Hematopoietic multipotent progenitor cell (in vitro differentiated cells): Measurements from ENCODE around the gene ERFL. TPM values are rescaled to one million over a fixed set of nuclear protein-coding genes. Genes with fewer than 3 reads are reported as not detected.

Experiments used
- DNase-seq, 3 donors: peaks; one replicate each; pipeline ENCODE4 v3.0.0-alpha.2; 2011 to 2015; ENCODE audit warnings: low read depth in 2 of 3, low spot score in 2 of 3
- total RNA-seq: library from RNA; depleted of rRNA; stranded (reverse); fragments of >200 nt; gene quantifications from one replicate; pipeline ENCODE4 v1.2.3, GENCODE V29; 2012

Gene ERFL
- under 0.01 TPM for total RNA-seq

DNA sequence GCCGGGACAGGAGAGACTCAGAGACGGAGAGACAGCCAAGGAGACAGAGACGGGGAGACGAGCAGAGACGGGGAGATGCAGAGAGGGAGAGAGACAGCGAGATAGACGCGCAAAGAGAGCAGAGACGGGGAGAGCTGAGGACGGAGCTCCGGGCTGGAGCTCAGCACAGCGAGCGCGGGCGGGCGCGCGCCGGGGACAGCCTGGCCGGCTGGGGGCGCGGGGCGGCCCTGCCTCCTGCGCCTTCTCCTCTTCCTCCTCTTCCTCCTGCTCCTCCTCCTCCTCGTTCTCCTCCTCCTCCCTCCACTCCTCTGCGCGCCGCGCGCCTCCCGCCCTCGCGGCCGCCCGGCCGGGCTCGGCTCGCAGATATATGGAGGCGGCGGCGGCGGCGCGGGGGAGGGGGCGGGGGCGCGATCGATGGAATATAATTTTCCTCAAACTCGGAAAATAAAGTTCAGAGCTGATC, at the start of gene ERFL:
Gene ERFL, minus strand, starts transcription at position 229 of the 463 bp plus-strand sequence. CDS start 15,530 bp downstream, outside the sequence.
- DNase-seq = no peak

DNA sequence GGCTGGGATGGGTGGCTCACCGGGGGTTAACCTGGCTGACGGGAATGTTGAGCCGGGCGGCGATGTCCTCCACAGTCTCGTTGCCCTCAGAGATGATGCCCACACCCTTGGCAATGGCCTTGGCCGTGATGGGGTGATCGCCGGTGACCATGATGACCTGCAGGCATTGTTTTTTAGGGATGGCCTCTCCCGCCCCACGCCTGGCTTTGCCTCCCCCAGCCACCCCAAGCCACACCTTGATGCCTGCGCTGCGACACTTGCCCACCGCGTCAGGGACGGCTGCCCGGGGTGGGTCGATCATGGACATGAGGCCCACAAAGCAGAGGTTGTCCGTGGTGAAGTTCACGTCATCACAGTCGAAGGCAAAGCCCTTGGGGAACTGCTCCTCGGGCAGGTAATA, 49.7 kb upstream of the ERFL start:
- DNase-seq = no peak

DNA sequence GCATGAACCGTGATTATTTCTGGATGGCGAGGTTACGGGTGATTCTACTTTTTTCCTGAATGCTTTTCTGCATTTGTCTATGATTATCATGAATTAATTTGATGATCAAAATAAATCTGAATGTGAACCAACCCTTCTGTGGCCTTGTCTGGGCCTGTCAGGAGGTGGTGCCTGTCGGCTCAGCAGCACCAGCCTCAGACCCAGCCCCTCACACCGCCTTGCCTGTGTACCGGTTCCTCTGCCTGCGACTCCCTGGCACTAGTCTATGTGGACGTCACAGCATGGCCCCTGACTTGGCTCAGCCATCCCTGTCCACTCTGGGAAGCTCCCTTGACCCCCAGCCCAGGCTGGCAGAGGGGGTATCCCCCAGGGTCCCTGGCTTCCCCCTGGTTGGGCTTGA, 46.4 kb upstream of the ERFL start:
- DNase-seq = no peak

DNA sequence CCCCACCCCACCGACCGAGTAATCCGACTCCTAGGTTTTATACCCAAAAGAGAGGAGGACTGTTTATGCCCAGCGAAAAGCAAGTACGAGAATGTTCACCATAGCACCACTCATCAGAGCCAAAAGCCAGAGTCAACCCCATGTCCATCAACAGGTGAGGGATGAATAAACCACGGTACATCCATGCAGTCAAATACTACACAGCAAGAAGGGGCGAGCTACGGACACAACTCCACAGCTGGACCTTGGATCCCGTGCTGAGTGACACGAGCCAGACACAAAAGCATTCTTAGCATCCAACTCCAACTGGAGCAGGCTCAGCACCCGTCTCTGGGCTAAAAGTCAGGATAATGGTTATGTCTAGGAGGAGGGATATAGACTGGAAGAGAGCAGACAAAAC, 43.1 kb upstream of the ERFL start:
- no peak for DNase-seq

DNA sequence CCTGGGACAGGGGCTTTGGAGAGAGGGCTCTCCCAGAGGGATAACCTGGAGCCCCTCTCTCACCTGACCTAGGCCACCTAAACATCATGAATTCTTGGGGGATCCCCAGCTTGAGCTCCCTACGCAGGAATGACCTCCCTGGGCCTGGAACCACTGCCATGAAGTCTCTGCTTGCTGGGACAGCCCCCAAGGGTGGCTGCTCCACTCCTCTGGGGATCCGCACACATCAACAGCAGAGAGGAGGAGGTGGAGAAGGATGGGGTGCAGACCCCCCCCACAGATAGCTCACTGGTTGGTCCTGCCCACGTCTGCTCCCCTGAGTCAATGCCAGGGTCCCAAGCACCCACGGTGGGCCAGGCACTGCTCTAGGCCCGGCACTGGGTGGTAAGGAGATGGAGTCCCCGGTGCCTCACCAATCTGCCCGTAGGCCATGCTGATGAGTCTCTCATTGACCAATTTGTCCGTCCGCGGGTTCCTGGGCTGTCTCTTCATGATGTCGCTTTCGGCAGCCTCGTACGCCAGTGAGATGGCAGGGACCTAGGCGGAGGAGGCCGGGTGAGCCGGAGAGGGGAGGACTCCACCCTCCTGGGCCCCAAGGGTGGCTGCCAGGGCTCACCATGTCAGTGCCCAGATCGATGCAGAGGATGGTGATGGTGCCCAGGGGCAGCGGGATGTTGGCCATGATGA, 41.7 kb upstream of the ERFL start:
- no peak for DNase-seq

DNA sequence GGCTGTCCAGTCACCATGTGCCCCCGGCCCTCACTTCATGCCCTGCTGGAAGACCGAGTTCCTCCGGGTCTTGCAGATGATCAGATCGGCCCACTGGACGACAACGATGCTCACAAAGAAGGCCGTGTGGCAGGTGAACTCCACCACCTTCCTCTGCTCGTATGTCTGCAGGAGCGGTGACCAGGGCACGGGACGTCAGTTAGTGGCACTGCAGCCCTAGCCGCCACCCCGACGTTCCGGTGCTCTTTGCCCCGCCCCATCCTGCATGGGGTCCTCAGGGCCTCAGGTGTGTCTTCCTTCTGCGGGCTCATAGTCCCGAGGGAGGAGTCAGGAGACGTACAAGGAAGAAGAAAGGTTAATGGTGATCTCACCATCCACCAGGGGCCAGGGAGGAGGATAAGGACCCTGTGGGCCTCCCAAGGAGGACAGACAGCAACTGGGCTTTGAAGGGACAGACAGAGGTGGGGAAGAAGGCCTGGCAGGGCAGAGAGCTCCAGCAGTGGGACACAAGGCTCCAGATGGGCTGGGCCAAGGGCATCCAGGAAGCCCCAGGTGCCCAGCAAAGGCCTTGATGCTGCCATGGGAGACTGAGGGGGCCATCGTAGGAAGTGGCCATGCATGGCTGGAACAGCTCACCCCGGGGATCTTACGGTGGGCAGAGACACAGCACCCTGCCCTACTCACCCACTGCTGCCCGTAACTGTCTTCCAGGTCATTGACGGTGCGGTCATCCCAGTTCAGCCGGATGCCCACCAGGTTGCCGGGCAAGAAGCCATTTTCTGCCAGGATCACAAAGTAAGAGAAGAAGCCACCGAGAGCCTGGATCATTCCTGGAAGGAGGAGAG, 40.7 kb upstream of the ERFL start:
- no peak for DNase-seq

DNA sequence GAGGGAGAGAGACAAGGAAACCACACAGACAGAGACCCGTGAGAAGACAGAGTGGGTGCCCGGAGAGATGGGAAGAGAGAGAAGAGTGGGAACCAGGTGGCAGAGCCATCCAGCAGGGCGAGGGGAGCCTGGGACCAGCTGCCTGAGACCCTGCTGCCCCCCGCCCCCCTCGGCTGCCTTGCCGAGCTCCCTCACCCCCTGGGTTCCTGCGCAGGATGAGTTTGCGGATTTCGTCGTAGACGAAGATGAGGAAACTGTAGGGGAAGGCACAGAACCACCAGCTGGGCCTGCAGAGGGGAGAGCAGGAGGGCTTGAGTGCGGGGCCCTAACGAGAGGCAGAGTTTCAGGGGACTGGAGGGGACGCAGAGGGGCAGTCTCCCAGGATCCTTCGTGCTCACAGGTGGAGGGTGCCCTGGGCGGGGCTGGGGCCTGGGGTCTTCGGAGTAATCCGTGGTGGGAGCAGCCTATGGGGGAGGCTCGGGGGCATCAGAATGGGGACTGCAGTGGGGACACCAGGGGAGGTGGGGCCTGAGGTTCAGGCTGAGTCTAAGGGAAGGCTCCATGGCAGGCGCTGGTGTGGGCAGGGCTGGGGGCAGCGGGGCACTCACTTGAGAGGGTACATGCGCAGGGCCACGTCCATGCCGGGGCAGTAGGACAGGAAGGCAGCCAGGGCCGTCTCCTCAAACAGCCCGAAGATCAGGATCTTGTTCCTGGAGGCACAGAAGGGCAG, 39.0 kb upstream of the ERFL start:
- DNase-seq = peak in 2 of 3 donors; percentile 67 to 86

DNA sequence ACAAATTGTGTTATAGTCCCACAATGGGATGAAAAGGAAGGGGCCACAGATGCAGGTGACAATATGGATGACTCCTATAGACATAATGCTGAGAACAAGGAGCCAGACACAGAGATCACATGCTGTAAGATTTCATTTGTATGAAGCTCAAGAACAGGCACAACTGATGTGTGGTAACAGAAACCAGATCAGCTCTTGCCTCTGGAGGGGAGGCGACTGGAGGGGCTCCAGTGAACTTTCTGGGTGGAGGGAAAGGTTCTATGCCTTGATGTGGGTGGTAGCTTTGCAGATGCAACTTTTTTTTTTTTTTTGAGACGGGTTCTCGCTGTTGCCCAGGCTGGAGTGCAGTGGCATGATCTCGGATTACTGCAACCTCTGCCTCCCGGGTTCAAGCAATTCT, 36.9 kb upstream of the ERFL start:
- no peak for DNase-seq

DNA sequence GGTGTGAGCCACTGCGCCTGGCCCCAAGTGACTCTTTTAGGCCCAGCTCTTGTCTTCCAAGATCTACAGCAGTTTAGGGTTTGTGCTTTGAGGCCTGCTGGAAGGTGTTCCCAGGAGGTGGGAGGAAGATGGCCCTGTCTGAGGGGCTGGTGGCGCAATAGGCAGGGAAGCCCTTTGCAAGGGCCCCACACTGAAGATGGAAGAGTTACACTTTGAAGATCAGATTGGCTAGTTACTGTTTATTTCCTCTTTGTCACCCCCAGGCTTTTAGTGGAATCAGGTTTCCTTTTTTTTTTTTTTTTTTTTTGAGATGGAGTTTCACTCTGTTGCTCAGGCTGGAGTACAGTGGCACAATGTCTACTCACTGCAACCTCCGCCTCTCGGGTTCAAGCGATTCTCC, 32.7 kb upstream of the ERFL start:
- DNase-seq = no peak

DNA sequence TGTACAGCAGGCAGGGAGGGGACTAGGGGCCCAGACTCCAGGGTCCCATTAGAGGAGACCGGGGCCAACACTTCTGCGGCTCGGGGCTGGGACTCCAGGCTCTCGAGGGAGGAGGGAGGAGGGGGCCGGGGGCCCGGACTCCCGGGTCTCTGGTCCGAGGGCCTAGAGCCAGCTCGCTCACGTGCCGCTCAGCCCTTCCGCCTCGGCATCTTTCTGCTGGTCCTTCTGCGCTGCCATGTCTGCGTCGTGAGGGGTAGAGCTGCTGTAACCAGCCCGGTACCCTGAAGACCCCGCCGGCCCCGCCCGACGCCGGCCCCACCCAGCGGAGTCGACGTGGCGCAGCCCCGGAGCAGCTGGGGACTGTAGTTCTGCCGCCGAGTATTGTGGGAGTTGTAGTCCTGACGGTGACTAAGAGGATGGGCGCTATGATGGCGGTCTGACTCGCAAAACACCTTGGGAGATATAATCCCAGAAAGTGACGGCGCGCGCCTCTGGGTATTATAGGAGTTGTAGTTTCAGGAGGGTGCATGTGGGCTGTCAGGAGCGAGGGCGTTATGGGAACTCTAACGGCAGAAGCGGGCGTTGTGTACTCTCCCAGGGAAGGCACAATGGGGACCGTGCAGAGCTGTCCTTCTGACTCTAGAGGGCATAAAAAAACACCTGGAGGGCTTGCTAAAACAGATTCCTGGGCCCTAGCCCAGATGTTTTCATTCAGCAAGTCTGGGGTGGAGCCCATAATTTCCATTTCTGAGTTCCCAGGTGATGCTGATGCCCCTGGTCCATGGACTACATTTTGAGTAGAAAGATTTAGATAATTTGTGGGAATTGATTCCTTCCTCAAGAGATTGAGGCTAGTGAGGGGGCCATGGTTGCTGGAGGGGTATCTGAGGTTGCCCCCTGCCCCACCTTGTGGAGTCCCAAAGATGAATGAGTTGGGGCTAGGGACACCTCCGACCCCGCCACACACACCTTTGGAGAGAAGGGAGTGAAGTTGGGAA, 31.1 kb upstream of the ERFL start, which contains the start of gene RABAC1:
Gene RABAC1, minus strand, starts transcription at position 266 of the 998 bp plus-strand sequence. Its CDS starts 29 bp downstream, at position 237.
- peak in 2 of 3 donors; percentile 85 to 90 for DNase-seq

DNA sequence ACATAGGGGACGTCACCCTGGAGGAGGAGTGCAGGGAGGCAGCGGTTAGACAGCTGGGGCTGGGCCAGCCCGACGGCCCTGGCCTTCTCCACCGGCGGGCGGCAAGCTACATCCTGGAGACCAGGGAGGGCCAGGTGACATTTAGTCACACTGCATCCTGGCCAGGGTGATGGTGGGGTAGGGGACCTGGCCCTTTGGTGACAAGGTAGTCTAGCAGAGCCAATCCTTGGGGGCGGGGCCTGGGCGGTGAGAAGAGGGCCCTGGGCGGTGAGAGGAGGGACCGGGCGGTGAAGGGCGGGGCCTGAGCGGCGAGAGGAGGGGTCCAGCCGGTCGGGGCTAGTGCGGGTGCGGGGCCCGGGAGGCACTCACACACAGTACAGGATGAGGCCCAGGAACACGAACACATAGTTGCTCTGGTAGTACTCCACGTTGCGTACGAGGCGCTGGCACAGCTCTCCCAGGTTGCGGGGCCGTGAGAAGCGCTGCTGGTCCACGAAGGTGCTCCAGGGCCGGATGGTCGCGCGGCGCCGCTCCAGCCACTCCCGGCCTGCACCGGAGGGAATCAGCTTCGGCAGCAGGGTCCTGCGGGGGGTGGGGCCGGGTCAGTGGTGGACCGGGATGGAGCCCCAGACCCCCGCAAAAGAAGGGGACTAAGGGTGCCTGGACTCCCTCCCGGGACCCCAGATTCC, 30.3 kb upstream of the ERFL start:
- DNase-seq = peak in 2 of 3 donors; percentile 68 to 79

DNA sequence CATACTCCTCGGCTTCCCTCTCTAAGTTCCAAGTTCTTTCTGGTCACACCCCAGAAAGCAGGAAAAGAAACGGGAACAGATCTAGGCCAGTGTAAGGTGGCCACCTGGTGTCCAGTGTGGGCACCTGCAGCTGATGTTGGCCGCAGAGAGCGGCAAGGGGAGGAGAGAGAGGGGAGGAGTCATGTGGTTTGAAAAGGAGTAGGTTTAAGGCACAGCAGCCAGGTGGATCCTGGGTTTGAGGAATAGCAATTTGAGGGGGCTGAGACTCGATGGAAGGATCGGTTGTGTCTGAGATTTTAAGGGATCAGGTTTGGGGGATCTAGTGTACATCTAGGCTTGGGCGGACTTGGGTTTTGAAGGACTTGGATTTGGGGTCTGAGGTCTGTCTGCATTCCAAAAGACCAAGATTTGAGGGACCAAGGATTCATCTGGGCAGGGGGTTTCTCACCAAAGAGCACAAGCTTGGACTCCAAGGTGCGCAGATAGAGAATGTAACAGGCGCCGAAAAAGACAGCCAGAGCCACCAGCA, 29.7 kb upstream of the ERFL start:
- peak in 2 of 3 donors; percentile 74 to 77 for DNase-seq

DNA sequence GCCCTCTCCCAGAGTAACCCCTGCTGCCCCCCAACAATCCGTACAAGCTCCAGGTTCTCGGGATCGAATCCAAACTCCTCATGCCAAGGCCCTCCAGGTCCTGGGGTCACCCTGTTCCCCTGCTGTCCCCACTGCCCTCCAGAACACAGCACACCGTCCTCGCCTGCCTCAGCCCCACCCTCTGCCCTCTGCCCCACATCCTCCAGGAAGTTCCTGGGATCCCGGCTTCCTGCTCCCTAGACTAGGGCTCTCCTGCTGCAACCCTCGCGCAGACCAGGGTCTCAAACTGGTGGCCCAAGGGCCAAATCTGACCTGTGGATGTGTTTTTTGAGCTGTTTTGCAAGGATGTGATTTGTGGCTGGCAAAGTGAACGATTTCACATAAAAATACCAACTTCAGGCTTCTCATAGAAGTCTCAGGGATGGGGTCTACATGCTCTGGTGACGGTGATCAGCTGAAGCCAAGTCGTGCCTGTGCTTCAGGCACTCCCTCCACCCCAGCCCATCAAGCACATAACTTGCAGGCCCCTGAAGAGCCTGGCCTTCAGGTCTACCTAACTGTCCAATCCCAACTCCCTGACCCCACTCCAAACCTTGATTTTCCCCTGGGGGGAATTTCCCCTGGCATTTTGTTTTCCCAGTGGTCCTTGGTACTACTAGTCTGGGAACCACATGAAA, 29.1 kb upstream of the ERFL start:
- no peak for DNase-seq

DNA sequence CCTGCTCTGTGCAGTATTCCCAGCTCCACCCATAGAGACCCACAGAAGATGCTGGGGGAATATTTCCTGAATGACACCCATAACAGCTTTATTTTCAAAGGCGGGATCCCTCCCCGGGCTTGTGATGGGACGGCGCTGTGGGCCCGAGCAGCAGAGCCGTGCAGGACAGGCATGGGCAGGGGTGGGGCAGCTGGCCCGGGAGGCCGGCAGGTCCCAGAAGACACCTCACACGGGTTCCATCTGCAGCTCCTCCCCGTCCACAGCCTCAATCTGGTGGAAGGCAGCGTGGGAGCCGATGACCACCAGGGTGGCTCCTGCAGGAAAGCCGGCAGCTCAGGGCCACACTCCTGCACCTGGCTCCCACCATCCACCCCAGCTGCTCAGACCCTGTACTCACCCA, 28.4 kb upstream of the ERFL start:
- no peak for DNase-seq

DNA sequence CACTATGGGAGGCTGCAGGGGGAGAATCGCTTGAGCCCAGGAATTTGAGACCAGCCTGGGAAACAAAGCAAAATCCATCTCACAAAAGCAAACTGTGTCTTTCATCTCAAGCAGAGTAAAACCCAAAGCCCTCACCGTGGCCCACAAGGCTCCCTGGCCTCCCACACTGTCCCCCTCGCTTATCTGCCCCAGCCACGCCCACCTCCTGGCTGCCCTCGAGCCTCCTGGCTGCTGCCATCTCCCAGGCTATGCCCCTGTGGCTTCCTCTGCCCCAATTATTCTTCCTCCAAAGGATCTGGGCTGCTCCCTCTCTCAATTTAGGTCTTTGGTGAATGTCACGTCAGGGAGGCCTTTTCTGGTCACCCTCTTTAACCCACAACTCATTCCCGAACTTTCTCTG, 27.3 kb upstream of the ERFL start:
- no peak for DNase-seq

DNA sequence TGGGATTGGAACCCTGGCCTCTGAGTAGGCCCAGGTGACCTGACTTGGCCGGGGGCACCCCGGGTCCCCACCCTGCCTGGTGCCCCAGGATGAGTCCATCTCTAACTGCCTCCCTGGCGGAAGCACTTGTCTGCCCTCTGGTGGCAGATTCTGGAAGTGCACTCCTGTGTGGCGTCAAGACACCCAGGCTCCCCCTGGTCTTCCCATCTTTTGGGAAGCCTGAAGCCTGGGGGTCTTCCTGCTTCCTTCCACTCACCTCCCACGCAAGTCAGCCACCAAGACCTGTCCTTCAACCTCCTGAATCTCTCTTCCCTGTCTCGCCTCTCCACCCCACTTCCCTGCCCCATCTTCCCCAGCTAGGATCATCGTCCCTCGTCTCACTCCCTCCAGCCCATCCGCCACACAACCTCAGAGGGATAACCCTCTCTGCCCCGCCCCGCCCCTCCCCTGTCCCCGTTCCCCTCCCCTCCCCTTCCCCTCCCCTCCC, 23.5 kb upstream of the ERFL start:
- peak; percentile 68 to 82 (median 78) for DNase-seq

DNA sequence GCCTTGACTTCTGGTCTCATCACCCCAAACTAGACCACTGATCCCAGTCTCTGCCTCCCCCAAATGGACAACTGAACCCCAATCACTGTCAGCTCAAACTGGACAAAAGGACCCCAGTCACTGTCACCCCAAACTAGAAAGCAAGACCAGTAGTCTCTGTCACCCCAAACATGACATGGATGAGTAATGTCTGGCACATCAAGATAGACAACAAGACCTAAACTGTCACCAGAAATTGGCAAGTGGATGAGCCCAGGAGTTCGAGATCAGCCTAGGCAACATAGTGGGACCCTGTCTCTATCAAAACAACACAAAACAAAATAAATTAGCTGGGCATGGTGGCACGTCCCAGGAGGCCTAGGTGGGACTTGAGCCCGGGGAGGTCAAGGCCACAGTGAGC, 18.8 kb upstream of the ERFL start:
- DNase-seq = no peak

DNA sequence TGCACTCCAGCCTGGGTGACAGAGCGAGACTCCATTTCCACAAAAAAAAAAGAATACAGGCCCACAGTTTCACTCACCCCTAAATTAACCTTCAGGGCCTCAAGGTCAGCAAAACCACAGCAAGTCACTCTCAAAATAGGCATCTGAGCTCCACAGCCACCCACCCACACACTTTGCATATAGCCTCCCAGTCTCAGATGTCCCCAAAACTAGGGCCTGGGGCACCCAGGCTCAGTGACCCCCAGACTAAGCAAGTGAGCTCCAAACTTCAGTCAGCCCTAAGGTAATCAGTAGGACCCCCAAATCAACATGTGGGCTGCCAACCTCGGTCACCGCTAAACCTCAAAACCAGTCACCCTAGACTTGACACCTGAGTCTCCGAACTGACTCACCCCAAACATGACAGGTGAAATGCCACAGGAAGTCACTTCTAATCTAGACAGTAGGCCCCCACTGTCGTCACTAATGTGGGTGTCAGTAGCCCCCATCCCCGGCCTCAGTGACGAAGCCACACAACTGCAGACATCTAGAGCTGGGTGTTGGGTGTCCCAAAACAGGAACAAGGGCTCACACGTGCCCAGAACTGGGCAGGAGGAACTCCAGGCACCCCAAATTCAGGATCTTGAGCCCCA, 17.0 kb upstream of the ERFL start:
- DNase-seq = peak; percentile 50 to 69 (median 63)
